Right lobe of liver (tissue), 4 donors: ENCODE measurements around the gene MAPKAP1.

Experiments
- POLR2A ChIP-seq: fragments of 450-650 bp; IDR thresholded peaks from one replicate; pipeline ENCODE4 v1.6.1; 2017; ENCODE audit warnings: antibody characterized with exemption, mild to moderate bottlenecking
- TF ChIP-seq, protein P1 (sequence below), 4 donors: fragments of 200-600 bp in 3 of 4; fragments of 450-650 bp in 1 of 4; IDR thresholded peaks; one replicate each; pipeline versions ENCODE4 v1.5.1 to v1.8.0; 2016 to 2022; ENCODE audit warnings: antibody characterized with exemption in 4 of 4, mild to moderate bottlenecking in 2 of 4
- donor health status: DM: no; HTN: no; CAD: no.
- donor health status: DM: no; HTN: no; CAD: no.
- donor health status: DM: no; HTN: yes; CAD: no.

- TF ChIP-seq, protein P1, sequence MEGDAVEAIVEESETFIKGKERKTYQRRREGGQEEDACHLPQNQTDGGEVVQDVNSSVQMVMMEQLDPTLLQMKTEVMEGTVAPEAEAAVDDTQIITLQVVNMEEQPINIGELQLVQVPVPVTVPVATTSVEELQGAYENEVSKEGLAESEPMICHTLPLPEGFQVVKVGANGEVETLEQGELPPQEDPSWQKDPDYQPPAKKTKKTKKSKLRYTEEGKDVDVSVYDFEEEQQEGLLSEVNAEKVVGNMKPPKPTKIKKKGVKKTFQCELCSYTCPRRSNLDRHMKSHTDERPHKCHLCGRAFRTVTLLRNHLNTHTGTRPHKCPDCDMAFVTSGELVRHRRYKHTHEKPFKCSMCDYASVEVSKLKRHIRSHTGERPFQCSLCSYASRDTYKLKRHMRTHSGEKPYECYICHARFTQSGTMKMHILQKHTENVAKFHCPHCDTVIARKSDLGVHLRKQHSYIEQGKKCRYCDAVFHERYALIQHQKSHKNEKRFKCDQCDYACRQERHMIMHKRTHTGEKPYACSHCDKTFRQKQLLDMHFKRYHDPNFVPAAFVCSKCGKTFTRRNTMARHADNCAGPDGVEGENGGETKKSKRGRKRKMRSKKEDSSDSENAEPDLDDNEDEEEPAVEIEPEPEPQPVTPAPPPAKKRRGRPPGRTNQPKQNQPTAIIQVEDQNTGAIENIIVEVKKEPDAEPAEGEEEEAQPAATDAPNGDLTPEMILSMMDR (IDR thresholded peaks at IDR 0.05), result no peak
- TF ChIP-seq POLR2A, result no peak
These were observed 243.1 kb downstream of the MAPKAP1 start for GRCh38 chr9:125463926-125464325.
